Activated naive CD4-positive, alpha-beta T cell treated with anti-CD3 and anti-CD28 coated beads, Interleukin-2, amount 50 U/mL, for 16 hours (primary cell): Measurements from ENCODE around the gene CLDN2.
"Not testable (repeated sequence)": the region's sequence is repeated elsewhere in the genome, so short reads cannot be mapped to it uniquely, and the experiment has no call there.

Source experiments
- DNase-seq: peaks from one replicate; pipeline ENCODE4 v3.0.0-alpha.2; 2020

CLDN2 gene

DNA sequence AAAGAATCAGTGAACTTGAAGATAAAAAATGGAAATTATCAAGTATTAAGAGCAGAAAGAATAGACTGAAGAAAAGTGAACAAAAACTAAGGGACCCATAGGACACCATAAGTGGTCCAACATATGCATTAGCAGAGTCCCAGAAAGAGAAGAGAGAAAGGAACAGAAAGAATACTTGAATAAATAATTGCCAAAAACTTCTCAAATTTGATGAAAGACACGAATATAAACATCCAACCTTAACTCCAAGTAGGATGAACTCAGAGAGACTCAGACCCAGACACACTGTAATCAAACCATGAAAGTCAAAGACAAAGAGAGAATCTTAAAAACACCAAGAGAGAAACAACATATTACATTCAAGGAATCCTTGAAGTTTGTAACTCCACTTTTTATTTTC lies 44.1 kb downstream of the CLDN2 start:
- DNase-seq: no peak

DNA sequence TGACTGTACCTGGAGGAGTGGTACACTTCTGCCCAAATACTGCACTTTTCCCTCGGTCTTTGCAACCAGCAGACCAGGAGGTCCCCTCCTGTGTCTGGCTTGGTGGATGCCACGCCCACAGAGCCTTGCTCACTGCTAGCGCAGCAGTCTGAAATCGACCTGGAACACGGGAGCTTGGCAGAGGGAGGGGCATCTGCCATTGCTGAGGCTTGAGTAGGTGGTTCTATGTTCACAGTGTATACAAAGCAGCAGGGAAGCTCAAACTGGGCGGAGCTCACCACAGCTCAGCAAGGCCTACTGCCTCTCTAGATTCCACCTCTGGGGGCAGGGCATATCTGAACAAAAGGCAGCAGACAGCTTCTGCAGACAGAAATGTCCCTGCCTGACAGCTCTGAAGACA lies 46.3 kb downstream of the CLDN2 start:
- not testable (repeated sequence) for DNase-seq

DNA sequence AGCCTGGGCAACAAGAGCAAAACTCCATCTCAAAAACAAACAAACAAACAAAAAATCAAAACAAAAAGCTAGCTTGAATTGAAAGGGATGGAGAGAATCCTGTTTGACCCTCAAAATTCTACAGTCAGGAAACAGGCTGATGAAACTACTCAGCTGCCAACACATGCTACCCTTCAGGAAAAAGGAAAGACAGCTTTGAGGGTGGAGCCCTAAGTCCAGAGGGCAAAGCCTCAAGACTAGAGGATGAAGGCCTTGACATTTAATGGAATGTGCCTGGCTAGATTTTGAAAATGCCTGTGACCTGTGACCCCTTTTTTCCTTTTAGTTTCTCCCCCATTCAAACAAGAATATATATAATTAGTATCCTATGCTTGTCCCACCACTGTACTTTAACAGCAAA lies 52.7 kb downstream of the CLDN2 start:
- DNase-seq: no peak

DNA sequence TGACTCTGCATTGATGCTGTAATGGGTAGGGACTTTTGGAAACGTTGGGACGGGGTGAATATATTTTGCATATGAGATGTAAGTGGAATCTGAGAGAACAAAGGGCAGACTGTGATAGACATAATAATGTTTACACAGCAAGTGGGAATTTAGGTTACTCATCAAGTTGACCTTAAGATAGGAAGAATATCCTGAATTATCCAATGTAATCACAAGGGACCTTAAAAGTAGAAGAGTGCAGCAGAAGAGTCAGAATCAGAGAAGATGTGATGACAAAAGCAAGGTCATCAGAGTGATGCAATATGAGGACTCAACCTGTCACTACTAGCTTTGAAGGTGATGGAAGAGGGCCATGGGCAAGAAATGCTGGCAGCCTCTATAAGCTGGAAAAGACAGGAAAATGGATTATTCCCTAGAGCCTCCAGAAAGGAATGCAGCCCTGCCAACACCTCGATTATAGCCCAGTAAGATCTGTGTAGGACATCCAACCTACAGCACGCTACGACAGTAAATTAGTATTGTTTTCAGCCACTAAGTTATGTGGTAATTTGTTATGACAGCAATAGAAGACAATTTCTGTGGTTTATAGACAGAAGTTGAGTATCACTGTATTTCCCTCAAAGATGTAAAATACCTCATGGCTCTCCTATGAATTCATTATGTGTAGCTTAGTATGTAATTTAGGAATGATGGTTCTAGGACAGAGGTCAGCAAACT lies 53.4 kb downstream of the CLDN2 start:
- DNase-seq: no peak

DNA sequence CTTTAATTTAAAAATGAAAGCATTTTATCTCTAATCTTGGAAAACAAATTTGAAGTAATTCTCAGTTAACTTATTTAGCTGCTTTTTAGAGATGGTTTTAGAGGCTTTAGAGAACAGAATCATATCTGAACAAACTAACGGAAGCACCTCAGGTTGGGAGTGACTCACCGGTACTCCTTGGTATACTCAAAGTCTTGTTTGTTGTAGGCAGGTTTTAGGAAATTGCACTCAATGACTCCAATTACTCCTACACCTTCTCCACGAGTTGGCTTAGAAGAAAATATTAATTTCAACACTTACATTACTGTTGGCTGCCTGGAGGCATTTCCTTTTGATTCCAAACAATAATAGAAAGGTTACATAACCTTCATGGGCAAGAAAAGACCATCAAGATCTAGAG lies 56.2 kb downstream of the CLDN2 start:
- DNase-seq: no peak
